NCI-H2196 treated with DMSO at 0.1 percent for 48 hours (cell line): ENCODE measurements around the gene CLEC4M.
"Not testable (repeated sequence)": the region's sequence is repeated elsewhere in the genome, so short reads cannot be mapped to it uniquely, and the experiment has no call there.

Experiments used
- DNase-seq: peaks from one replicate; lab custom pipeline; 2025; ENCODE audit not compliant: unreplicated experiment; lab: John Stamatoyannopoulos, UW

CLEC4M gene

DNA sequence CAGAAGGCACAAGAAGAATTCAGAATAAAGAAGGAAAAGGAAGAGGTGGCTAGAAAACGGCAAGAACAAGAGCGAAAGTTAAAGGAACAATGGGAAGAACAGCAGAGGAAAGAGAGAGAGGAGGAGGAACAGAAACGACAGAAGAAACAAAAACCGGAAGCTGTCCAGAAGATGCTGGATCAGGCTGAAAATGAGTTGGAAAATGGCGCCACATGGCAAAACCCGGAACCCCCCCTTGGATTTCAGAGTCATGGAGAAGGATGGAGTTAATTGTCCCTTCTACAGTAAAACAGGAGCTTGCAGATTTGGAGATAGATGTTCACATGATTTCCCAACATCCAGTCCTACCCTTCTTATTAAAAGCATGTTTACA, 22.4 kb upstream of the CLEC4M start:
- DNase-seq: no peak

DNA sequence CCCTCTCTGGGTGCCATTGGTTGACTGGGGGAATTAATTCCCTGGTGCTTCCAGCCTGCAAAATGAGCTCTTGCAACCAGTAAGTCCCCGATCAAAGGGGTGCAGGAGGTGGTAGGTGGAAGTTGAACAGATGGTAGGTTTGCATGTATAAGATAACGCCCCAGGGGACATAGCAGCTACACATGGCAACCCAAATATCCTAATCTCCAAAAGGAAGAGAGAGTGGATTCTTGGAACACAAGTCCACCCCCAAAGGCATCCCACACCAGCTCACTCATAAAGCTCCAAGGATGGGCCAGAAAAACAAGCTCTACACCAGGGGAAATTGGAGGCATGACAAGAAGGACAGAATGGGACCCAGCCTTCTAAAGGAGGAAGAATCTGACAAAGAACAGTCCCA, 20.5 kb upstream of the CLEC4M start:
- DNase-seq: no peak

DNA sequence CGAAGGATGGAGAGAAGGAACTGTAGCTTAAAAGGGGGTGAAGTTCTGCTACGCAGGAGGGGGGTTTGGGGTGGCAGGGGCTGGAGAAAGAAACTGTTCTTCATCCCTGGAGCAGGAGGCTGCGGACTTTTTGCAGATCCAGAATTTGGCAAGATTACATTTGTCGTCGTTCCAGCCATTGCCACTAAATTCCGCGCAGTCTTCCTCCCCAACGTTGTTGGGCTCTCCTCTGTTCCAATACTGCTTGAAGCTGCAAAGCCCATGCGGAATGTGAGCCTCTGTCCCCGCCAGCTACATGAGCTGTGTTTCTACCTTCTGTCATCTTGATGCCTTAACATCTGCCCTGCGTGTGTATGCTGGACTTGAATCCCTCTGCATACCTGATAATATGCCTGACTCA, 20.1 kb upstream of the CLEC4M start:
- no peak for DNase-seq

DNA sequence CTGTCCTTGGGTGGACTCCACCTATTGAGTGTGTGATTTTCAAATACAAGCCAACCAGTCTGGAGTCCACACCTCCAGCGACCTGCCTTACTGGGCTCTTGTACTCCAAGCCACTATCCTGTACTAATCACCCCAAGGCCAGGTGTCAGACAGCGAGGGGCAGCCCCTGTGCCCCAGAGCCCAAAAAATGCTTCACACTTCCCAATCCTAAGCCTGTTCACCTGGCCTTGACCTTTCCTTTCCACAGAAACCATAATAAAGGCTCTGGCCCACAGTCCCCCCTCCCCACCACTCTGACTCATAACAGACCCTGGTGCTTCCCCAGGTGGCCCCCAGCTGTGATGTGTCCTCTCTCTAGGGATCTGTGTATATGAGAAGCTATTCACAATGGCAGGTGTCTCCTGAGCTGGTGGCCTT, 19.6 kb upstream of the CLEC4M start:
- DNase-seq: no peak

DNA sequence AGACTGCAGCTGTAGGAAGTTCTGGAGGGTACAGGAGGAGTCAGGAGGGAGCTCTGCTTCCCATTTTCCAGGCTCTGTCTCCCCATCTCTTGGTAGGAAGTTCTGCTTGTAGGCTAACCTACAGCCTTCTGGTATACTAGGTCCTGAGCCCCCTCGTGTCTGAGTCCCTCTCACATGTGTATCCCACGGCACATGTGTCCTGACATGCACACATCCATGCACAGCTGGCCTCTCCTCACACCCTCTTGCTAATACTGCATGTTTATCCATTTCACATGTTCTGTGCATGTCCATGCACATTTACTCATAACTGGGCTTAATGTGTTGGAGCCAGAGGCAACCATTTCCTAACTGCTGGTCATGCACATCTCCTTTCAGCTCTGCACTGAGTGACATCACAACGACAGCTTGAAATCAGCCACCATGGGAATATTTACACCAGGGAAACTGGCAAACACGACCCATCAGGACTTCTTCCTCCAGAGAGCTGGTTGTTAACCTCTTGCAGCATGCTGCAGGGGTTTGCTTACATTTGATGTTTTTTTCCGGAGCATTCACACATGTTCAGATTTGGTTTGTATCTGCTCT, 18.8 kb upstream of the CLEC4M start:
- DNase-seq: no peak

DNA sequence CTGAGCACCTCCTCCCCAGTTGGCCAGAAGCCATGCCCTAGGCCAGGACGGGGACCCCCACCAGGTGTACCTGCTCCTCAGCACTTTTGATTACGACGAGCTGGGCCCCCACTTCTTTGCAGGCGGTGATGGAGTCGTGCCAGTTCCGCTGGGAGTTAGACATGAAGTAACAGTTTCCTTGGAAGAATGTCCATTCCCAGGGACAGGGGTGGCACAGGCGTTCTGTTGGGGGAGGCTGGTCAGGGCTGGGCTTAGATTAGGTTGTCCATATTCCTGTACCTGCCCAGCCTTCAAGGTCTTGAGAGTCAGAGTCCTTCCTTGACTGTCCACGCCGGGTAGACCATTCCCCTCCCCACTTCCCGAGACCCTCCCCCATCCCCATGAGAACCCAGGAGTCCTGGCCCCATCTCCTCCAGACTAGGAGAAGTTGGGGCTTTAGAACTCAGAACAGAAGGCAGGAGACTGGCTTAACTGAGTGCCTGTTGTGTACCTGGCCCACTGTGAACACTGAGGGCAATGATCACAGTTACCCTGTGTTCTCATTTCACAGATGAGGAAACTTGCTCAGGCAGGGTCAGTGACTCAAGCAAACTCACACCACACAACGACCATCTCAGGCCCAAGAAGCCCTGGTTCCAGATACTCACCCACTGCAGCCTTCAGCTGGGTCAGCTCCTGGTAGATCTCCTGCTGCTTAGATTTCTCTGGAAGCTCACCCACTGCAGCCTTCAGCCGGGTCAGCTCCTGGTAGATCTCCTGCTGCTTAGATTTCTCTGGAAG, 18.0 kb upstream of the CLEC4M start:
- no peak for DNase-seq

DNA sequence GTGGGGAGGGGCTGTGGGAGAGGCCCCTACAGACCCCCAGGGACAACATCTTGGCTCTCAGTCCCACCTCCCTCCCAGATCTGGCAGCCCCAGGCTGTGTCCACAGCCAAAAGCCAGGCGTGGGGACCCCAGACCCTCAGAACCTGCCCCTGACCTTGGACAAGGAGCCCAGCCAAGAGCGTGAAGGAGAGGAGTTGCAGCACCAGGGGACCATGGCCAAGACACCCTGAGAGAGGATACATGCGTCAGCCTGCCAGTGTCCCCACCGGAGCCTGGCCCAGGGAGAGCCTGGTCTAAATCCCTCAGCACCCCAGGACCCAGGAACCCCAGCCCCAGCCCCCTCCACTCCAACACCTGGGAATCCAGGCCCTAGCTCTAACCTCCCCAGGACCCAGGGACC, 16.7 kb upstream of the CLEC4M start:
- not testable (repeated sequence) for DNase-seq

DNA sequence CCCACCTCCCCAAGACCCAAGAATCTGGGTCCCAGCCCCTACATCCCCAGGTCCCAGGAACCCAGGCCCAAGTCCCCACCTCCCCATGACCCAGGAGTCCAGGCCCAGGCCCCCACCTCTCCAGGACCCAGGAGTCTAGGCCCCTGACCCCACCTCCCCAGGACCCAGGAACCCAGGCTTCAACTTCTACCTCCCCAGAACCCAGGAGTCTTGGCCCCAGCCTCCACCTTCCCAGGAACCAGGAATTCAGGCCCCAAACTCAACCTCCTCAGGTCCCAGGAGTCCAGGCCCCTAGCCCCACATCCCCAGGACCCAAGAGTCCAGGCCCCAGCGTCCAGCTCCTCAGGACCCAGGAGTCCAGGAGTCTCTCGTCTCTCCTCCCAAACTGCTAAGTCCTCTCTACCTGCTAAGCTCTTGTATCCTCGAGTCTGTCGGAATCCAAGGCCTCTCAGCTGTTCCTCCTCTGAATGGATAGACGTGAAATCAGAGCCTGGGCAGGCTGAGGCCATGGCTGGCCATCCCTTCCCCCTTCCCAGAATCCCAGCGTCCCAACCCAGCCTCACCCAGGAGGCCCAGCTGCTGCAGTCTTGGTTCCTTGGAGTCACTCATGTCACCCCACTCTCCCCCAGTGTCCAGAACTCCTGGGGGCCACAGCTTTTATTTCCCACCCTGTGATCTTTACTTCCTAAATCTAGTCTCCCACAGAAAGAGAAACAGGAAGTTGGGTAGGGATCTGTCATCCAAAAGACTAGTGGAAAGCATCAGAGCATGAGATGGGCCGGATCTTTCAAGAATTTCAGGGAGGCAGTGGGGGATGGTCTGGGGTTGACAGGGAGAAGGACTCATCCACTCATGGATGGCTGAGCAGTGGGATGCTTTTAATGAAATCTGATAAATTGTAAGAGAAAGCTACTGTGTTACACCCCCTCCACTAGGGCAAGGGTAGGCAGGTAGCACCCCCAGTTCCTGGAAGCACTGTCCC, 15.8 kb upstream of the CLEC4M start, which contains the start of gene CD209:
Gene CD209, minus strand, starts transcription at position 632 of the 982 bp plus-strand sequence. Its CDS starts 23 bp downstream, at position 609.
- no peak for DNase-seq

DNA sequence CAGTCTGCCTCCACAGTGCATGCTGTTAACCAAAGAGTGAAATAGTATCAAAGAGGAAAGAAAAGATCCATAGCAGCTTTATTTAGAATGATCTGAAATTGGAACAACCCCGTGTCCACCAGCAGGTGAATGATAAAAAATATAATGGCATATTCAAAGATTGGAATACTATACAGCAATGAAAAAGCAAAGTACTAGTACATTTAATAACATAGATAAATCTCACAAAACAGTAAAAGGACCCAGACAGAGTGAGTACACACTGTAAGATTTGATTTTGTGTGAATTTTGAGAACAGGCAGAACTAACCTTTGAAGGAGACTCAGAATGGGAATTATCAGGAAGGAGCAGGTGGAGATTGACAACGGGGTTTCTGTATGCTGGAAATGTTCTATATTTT, 14.9 kb upstream of the CLEC4M start:
- no peak for DNase-seq

DNA sequence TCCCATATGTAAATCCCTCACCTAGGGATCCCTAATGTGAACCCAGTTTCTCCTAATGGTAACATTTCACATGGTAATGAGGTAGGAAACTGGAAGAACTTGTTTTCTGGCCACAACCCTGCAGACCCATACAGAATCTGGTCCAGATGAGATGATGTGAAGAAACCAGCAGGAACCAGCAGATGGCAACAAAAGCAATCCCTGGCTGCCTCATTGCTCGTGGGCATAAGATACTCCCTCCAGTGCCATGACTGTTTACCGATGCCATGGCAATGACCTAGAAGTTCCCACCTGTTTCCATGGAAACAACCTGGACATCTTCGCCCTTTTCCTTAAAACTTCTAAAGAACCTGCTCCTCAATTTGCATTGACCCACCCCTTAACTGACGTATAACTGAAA, 14.3 kb upstream of the CLEC4M start:
- peak; percentile 57 for DNase-seq

DNA sequence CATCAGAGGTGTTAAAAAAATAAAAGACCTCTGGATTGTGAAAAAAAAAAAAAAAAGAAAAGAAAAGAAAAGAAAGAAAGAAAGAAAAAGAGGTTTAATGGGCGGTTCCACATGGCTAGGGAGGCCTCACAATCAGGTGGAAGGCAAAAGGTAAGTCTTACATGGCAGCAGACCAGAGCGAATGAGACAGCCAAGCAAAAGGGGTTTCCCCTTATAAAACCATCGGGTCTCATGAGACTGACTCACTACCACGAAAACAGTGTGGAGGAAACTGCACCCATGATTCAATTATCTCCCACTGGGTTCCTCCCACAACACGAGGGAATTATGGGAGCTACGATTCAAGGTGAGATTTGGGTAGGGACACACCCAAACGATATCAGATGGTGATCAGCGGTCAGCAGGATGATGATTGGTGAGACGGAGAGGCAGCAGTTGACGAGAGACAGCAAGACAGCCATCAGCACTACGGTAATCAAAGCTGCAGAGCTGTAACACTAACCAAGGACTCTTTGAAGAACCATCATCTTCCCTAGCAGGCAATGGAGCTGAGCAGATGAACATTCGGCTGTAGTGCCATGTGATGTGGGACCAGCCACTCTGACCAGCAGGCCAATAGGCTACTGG, 11.8 kb upstream of the CLEC4M start:
- DNase-seq: no peak

DNA sequence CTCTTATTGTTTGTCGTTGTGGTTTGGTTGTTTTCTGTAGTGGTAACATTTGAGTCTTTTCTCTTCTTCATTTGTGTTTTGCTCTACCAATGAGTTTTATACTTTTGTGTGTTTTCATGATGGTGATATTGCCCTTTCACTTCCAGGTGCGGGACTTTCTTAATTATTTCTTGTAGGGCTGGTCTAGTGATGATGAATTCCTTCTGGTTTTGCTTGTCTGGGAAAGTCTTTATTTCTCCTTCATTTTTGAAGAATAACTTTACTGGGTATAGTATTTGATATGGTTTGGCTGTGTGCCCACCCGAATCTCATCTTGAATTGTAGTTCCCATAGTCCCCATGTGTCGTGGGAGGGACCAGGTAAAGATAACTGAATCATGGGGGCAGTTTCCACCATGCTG, 6.8 kb upstream of the CLEC4M start:
- DNase-seq: no peak

DNA sequence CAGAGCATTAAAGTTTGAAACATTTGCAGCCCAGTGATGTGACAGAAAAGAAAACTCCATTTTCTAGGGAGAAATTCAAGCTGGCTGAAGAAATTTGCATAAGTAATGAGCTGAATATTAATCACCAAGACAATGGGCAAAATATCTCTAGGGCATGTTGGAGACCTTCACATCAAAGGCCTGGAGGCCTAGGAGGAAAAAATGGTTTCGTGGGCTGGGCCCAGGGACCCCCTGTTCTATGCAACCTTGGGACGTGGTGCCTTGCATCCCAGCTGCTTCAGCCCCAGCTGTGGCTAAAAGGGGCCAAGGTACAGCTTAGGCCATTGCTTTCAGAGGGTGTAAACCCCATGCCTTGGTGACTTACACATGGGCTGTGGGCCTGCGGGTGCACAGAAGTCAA, 5.7 kb upstream of the CLEC4M start:
- DNase-seq: no peak

DNA sequence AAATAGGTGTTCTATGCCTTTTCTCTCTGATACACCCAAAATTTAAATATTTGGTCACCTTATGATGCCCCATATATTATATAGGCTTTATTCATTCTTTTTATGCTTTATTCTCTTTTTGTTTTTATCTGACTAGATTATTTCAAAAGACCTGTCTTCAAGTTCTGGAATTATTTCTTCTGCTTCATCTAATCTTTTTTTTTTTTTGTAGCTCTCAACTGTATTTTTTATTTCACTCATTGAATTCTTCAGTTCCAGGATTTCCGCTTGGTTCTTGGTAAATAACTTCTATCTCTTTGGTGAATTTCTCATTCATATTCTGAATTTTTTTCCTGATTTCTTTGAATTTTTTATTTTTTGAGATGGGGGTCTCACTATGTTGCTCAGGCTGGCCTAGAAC, 3.9 kb upstream of the CLEC4M start:
- no peak for DNase-seq

DNA sequence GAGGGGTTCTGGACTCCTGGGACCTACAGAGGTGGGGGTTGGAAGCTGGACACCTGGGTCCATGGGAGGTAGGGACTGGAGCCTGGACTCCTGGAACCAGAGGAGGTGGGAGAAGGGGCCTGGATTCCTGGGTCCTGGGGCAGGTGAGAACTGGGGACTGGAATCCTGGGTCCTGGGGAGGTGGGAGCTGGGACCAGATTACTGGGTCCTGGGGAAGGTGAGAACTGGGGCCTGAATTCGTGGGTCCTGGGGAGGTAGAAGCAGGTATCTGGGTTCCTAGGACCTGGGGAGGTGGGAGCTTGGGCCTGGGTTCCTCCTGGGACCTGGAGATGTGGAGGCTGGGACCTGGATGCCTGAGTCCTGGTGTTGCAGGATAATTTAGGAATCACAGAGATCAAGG, 653 bp downstream of the CLEC4M start:
- no peak for DNase-seq

DNA sequence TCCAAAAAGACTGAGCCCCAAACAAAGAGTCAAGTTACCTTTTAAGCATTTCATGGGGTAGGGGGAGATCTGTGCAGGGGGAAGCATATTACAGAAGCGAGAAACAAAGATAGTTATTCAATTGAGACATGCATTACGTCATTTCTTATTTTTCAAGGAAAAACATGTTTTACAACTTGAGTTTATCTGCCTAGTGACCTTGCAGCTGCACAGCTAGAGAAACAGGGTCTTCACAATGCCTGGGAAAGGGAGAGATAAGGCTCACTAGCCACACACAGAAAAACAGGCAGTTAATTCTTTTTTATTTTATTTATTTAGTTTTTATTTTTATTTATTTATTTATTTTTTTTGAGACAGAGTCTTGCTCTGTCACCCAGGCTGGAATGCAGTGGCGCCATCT, 1.1 kb downstream of the CLEC4M start:
- DNase-seq: not testable (repeated sequence)

DNA sequence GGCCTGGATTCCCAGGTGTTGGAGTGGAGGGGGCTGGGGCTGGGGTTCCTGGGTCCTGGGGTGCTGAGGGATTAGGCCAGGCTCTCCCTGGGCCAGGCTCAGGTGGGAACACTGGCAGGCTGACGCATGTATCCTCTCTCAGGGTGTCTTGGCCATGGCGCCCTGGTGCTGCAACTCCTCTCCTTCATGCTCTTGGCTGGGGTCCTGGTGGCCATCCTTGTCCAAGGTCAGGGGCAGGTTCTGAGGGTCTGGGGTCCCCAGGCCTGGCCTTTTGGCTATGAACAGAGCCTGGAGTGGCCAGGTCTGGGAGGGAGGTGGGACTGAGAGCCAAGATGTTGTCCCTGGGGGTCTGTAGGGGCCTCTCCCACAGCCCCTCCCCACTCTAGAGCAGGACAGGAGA, 2.0 kb downstream of the CLEC4M start:
- DNase-seq: not testable (repeated sequence)

DNA sequence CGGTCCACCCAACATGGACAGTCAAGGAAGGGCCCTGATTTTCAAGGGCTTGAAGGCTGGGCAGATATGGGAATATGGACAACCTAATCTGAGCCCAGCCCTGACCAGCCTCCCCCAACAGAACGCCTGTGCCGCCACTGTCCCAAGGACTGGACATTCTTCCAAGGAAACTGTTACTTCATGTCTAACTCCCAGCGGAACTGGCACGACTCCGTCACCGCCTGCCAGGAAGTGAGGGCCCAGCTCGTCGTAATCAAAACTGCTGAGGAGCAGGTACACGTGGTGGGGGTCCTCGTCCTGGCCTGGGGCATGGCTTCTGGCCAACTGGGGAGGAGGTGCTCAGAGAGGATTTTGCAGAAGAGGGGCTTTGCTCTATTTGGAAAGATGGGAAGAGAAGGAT, 3.5 kb downstream of the CLEC4M start:
- DNase-seq: no peak

DNA sequence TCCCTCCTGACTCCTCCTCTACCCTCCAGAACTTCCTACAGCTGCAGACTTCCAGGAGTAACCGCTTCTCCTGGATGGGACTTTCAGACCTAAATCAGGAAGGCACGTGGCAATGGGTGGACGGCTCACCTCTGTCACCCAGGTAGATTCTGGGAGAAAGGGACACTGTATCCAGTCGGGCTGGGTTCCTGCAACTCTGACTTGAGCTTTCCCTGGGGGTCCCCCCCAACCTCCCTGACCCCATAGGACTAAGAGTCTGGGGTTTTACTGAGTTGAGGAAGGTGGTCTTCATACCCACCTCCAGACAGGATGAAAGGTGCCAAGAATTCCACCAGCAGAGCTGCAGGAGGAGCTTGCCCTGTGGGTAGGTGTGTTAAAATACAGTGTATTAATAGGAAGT, 4.4 kb downstream of the CLEC4M start:
- no peak for DNase-seq

DNA sequence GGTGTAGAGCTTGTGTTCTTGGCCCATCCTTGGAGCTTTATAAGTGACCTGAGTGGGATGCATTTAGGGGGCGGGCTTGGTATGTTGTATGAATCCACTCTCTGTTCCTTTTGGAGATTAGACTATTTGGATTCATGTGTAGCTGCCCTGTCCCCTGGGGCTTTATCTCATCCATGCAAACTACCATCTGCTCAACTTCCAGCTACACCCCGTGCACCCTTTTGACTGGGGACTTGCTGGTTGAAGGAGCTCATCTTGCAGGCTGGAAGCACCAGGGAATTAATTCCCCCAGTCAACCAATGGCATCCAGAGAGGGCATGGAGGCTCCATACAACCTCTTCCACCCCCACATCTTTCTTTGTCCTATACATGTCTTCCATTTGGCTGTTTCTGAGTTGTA, 6.1 kb downstream of the CLEC4M start:
- DNase-seq: no peak

DNA sequence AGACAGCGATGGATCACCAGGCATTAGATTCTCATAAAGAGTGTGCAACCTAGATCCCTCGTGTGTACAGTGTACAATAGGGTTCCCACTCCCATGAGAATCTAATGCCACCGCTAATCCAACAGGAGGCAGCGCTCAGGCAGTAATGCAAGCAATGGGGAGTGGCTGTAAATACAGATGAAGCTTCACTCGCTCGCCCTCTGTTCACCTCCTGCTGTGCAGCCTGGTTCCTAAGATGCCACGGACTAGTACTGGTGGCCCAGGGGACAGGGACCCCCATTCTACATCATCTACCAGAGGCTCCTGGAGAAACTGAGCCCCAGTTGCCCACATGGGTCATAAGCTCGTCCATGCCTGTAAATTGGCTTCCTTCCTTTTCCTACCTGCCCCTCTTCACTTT, 8.0 kb downstream of the CLEC4M start:
- no peak for DNase-seq
